Measurements from ENCODE around the gene ABLIM1.

The ABLIM1 gene

GRCh38 chr10:114401195-114401791 lies 256.8 kb downstream of the ABLIM1 start:
- DNase-seq, result no peak

GRCh38 chr10:114400091-114400490 lies 258.0 kb downstream of the ABLIM1 start:
- DNase-seq, result no peak

GRCh38 chr10:114399576-114399975 lies 258.5 kb downstream of the ABLIM1 start:
- no peak for DNase-seq

- DNase-seq, result no peak
Observed at GRCh38 chr10:114398587-114399331, 259.3 kb downstream of the ABLIM1 start.

GRCh38 chr10:114397651-114398145 lies 260.4 kb downstream of the ABLIM1 start:
- DNase-seq, result no peak

GRCh38 chr10:114396464-114396863 lies 261.6 kb downstream of the ABLIM1 start:
- DNase-seq, result no peak

- no peak for DNase-seq
Observed at GRCh38 chr10:114395366-114396022, 262.6 kb downstream of the ABLIM1 start.

GRCh38 chr10:114394531-114394930 lies 263.5 kb downstream of the ABLIM1 start:
- no peak for DNase-seq

GRCh38 chr10:114393886-114394285 lies 264.2 kb downstream of the ABLIM1 start:
- DNase-seq, result no peak

GRCh38 chr10:114393482-114393881 lies 264.6 kb downstream of the ABLIM1 start:
- DNase-seq, result no peak

GRCh38 chr10:114392112-114392835 lies 265.8 kb downstream of the ABLIM1 start:
- DNase-seq, result no peak

GRCh38 chr10:114391599-114391998 lies 266.5 kb downstream of the ABLIM1 start:
- no peak for DNase-seq

GRCh38 chr10:114389426-114389825 lies 268.6 kb downstream of the ABLIM1 start:
- DNase-seq, result no peak

GRCh38 chr10:114388275-114388674 lies 269.8 kb downstream of the ABLIM1 start:
- DNase-seq, result no peak

GRCh38 chr10:114387784-114388183 lies 270.3 kb downstream of the ABLIM1 start:
- no peak for DNase-seq

GRCh38 chr10:114386452-114386851 lies 271.6 kb downstream of the ABLIM1 start:
- no peak for DNase-seq

- no peak for DNase-seq
Observed at GRCh38 chr10:114385557-114385956, 272.5 kb downstream of the ABLIM1 start.

- no peak for DNase-seq
Observed at GRCh38 chr10:114384601-114385000, 273.5 kb downstream of the ABLIM1 start.

- no peak for DNase-seq
Observed at GRCh38 chr10:114384181-114384580, 273.9 kb downstream of the ABLIM1 start.
